ENCODE data around the gene BET1. TPM values are rescaled to one million over a fixed set of nuclear protein-coding genes. Genes with fewer than 3 reads are reported as not detected.
"Not testable (repeated sequence)": the region's sequence is repeated elsewhere in the genome, so short reads cannot be mapped to it uniquely, and the experiment has no call there.

Gene BET1
- total RNA-seq, 4 donors from 2014 or later: 9.0 to 17.7 (median 15.7) TPM

- 65% methylated on average over 3 of the region's 3 CpGs for WGBS, 2 donors
- Histone ChIP-seq H3K9me3 (no peaks in the 10 kb centered on the region), H3K4me3 (no peak overlapping the region), H3K4me1 (no peaks in the 10 kb centered on the region), H3K27me3 (no peaks in the 10 kb centered on the region), H3K36me3 (no peaks in the 10 kb centered on the region), H3K27ac (no peak overlapping the region)
- intact Hi-C loops (cut with DNase I): no loop called here
- TF ChIP-seq, protein P1, sequence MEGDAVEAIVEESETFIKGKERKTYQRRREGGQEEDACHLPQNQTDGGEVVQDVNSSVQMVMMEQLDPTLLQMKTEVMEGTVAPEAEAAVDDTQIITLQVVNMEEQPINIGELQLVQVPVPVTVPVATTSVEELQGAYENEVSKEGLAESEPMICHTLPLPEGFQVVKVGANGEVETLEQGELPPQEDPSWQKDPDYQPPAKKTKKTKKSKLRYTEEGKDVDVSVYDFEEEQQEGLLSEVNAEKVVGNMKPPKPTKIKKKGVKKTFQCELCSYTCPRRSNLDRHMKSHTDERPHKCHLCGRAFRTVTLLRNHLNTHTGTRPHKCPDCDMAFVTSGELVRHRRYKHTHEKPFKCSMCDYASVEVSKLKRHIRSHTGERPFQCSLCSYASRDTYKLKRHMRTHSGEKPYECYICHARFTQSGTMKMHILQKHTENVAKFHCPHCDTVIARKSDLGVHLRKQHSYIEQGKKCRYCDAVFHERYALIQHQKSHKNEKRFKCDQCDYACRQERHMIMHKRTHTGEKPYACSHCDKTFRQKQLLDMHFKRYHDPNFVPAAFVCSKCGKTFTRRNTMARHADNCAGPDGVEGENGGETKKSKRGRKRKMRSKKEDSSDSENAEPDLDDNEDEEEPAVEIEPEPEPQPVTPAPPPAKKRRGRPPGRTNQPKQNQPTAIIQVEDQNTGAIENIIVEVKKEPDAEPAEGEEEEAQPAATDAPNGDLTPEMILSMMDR (IDR thresholded peaks at IDR 0.05): no peak
- no peak for TF ChIP-seq POLR2A (IDR thresholded peaks at IDR 0.05)
- DNase-seq: no peak
Observed at GRCh38 chr7:94030634-94031033, 26.5 kb upstream of the BET1 start.

- no peaks in the 10 kb centered on the region for H3K27me3 ChIP-seq
- 72 to 82% methylated on average over 3 of the region's 3 CpGs for WGBS, 2 donors
- H3K4me3 ChIP-seq: no peak overlapping the region
- DNase-seq: no peak
- TF ChIP-seq POLR2A (IDR thresholded peaks at IDR 0.05): no peak
- TF ChIP-seq, protein P1 (IDR thresholded peaks at IDR 0.05): no peak
- no peaks in the 10 kb centered on the region for H3K36me3 ChIP-seq
- H3K4me1 ChIP-seq: no peaks in the 10 kb centered on the region
- intact Hi-C loops (cut with DNase I): no loop called here
- no peaks in the 10 kb centered on the region for H3K9me3 ChIP-seq
- H3K27ac ChIP-seq: no peak overlapping the region
Observed at GRCh38 chr7:94029976-94030375, 25.8 kb upstream of the BET1 start.

- Histone ChIP-seq H3K4me1 (no peaks in the 10 kb centered on the region), H3K4me3 (no peak overlapping the region), H3K36me3 (no peaks in the 10 kb centered on the region), H3K27ac (no peak overlapping the region), H3K27me3 (no peaks in the 10 kb centered on the region), H3K9me3 (no peaks in the 10 kb centered on the region)
- DNase-seq: no peak
- WGBS, 2 donors: 75 to 88% methylated on average over 1 of the region's 1 CpG
- no peak for TF ChIP-seq POLR2A (IDR thresholded peaks at IDR 0.05)
- TF ChIP-seq, protein P1 (IDR thresholded peaks at IDR 0.05): no peak
- intact Hi-C loops (cut with DNase I): no loop called here
Observed at GRCh38 chr7:94028768-94029167, 24.6 kb upstream of the BET1 start.

- 91 to 92% methylated on average over 2 of the region's 2 CpGs for WGBS, 2 donors
- not testable (repeated sequence) for H3K9me3 ChIP-seq
Observed at GRCh38 chr7:94026619-94027018, 22.5 kb upstream of the BET1 start.

GRCh38 chr7:94022550-94022949 is 18.4 kb upstream of the BET1 start:
- TF ChIP-seq, protein P1 (IDR thresholded peaks at IDR 0.05): no peak
- no peak for TF ChIP-seq POLR2A (IDR thresholded peaks at IDR 0.05)
- no peaks in the 10 kb centered on the region for H3K27me3 ChIP-seq

More at GRCh38 chr7:94026619-94027018, 22.5 kb upstream of the BET1 start:
- H3K27me3 ChIP-seq; intact Hi-C loops (cut with DNase I); DNase-seq; H3K4me1 ChIP-seq; H3K4me3 ChIP-seq; H3K27ac ChIP-seq; H3K36me3 ChIP-seq: not testable (repeated sequence)

DNA sequence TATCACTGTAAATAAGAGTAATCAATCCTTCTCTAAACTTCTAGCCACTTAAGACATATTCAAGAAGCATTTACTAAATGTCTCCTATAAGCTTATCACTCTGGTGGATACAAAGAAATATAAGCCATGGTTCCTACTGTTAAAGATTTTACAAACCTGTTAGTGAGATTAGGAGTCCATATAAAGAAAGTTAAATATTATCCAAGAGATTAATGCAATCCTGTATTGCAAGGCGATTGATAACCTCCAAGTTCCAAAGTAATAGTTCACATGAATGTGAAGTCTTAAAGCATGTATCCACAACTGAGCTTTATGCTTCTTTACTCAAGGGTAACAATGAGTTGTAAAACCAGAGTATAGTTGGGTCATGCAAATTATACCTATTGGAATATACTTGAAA is 12.6 kb upstream of the BET1 start:
- no peak for DNase-seq
- no peaks in the 10 kb centered on the region for H3K4me1 ChIP-seq
- no peaks in the 10 kb centered on the region for H3K36me3 ChIP-seq
- H3K27ac ChIP-seq: no peak overlapping the region
- no peaks in the 10 kb centered on the region for H3K27me3 ChIP-seq
- no peaks in the 10 kb centered on the region for H3K9me3 ChIP-seq
- WGBS, 2 donors: 52 to 94% methylated on average over 1 of the region's 1 CpG
- H3K4me3 ChIP-seq: no peak overlapping the region
- intact Hi-C loops (cut with DNase I): no loop called here
- TF ChIP-seq POLR2A (IDR thresholded peaks at IDR 0.05): no peak
- TF ChIP-seq, protein P1 (IDR thresholded peaks at IDR 0.05): no peak

More at GRCh38 chr7:94022550-94022949, 18.4 kb upstream of the BET1 start:
- Histone ChIP-seq H3K4me1 (no peaks in the 10 kb centered on the region), H3K9me3 (no peaks in the 10 kb centered on the region), H3K4me3 (no peak overlapping the region), H3K27ac (no peak overlapping the region), H3K36me3 (no peaks in the 10 kb centered on the region)
- WGBS, 2 donors: 10 to 25% methylated on average over 3 of the region's 3 CpGs
- intact Hi-C loops (cut with DNase I): no loop called here
- no peak for DNase-seq

Measured in esophagus squamous epithelium (tissue), 5 donors.